ENCODE results near the gene AFF3. TPM values are rescaled to one million over a fixed set of nuclear protein-coding genes. Genes with fewer than 3 reads are reported as not detected.

Gene AFF3
- total RNA-seq, 1 experiment from 2014 or later: 0.05 TPM

DNA sequence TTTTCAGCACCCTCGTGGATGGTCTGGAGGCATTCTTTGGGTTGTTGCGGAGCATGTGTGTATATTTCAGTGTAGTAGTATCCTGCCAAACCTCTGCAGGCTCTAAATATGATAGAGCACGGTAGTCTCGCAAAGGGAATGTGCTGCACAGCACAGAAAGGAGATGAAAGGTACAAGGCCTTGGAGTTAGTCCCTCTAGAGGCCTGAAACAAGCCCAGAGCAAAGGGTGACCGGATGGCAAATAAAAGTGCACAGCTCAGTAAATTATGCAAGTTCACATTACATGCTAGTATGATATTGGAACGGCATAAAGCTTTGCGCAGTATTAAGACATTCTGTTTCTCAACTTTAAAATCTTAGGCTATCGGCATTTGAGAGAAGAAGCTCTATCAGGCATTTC is 358.1 kb downstream of the AFF3 start:
- no peak overlapping the region for H3K4me3 Mint-ChIP-seq (ENCODE audit: unreplicated experiment)
- ChIA-PET CTCF (no interaction called here), POLR2A (no interaction called here)
- no peak overlapping the region for H3K27ac Mint-ChIP-seq (ENCODE audit: unreplicated experiment)
- H3K9me3 Mint-ChIP-seq (ENCODE audit: unreplicated experiment): peaks cover 15% of the 10 kb centered on the region
- intact Hi-C loops (cut with micrococcal nuclease; ENCODE audit: unreplicated experiment): no loop called here
- H3K36me3 ChIP-seq (ENCODE audit: control insufficient read depth, insufficient read depth, low read length): no peaks in the 10 kb centered on the region
- H3K9me3 ChIP-seq: no peaks in the 10 kb centered on the region
- no peaks in the 10 kb centered on the region for H3K36me3 Mint-ChIP-seq (ENCODE audit: insufficient read depth, unreplicated experiment)
- H3K4me3 ChIP-seq (ENCODE audit: low read depth, low read length): no peak overlapping the region
- no peaks in the 10 kb centered on the region for H3K4me1 ChIP-seq
- H3K27me3 Mint-ChIP-seq (ENCODE audit: insufficient read depth, unreplicated experiment): no peaks in the 10 kb centered on the region
- BruUV-seq (replicated peaks): no TSS peak
- DNase-seq: no peak
- no peaks in the 10 kb centered on the region; the same call in 1 of the 2 replicates for H3K27me3 ChIP-seq (replicated peaks; ENCODE audit: control insufficient read depth, insufficient read depth, low read length)
- H3K4me1 Mint-ChIP-seq (ENCODE audit: low read depth, unreplicated experiment): peaks cover 5% of the 10 kb centered on the region
- TF ChIP-seq, protein P1, sequence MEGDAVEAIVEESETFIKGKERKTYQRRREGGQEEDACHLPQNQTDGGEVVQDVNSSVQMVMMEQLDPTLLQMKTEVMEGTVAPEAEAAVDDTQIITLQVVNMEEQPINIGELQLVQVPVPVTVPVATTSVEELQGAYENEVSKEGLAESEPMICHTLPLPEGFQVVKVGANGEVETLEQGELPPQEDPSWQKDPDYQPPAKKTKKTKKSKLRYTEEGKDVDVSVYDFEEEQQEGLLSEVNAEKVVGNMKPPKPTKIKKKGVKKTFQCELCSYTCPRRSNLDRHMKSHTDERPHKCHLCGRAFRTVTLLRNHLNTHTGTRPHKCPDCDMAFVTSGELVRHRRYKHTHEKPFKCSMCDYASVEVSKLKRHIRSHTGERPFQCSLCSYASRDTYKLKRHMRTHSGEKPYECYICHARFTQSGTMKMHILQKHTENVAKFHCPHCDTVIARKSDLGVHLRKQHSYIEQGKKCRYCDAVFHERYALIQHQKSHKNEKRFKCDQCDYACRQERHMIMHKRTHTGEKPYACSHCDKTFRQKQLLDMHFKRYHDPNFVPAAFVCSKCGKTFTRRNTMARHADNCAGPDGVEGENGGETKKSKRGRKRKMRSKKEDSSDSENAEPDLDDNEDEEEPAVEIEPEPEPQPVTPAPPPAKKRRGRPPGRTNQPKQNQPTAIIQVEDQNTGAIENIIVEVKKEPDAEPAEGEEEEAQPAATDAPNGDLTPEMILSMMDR (IDR thresholded peaks at IDR 0.05; ENCODE audit: insufficient read depth in 1 of 2, low read depth in 1 of 2, low read length in 1 of 2, severe bottlenecking in 1 of 2, unreplicated experiment in 1 of 2): no peak

GRCh38 chr2:99780276-99780675 is 362.1 kb downstream of the AFF3 start:
- Mint-ChIP-seq H3K27me3 (ENCODE audit: insufficient read depth, unreplicated experiment) (peaks cover 5% of the 10 kb centered on the region), H3K36me3 (ENCODE audit: insufficient read depth, unreplicated experiment) (no peaks in the 10 kb centered on the region), H3K27ac (ENCODE audit: unreplicated experiment) (no peak overlapping the region), H3K9me3 (ENCODE audit: unreplicated experiment) (peaks cover 30% of the 10 kb centered on the region), H3K4me3 (ENCODE audit: unreplicated experiment) (no peak overlapping the region), H3K4me1 (ENCODE audit: low read depth, unreplicated experiment) (peaks cover 5% of the 10 kb centered on the region)
- DNase-seq: no peak
- TF ChIP-seq, protein P1 (IDR thresholded peaks at IDR 0.05; ENCODE audit: insufficient read depth in 1 of 2, low read depth in 1 of 2, low read length in 1 of 2, severe bottlenecking in 1 of 2, unreplicated experiment in 1 of 2): no peak
- POLR2A ChIA-PET: no interaction called here
- H3K9me3 ChIP-seq: no peaks in the 10 kb centered on the region; the same call in 1 of the 2 replicates
- CTCF ChIA-PET: no interaction called here
- BruUV-seq (replicated peaks): no TSS peak
- H3K27me3 ChIP-seq (replicated peaks; ENCODE audit: control insufficient read depth, insufficient read depth, low read length): no peaks in the 10 kb centered on the region; the same call in 1 of the 2 replicates
- no peaks in the 10 kb centered on the region for H3K4me1 ChIP-seq
- H3K4me3 ChIP-seq (ENCODE audit: low read depth, low read length): no peak overlapping the region
- intact Hi-C loops (cut with micrococcal nuclease; ENCODE audit: unreplicated experiment): no loop called here
- H3K36me3 ChIP-seq (ENCODE audit: control insufficient read depth, insufficient read depth, low read length): no peaks in the 10 kb centered on the region

DNA sequence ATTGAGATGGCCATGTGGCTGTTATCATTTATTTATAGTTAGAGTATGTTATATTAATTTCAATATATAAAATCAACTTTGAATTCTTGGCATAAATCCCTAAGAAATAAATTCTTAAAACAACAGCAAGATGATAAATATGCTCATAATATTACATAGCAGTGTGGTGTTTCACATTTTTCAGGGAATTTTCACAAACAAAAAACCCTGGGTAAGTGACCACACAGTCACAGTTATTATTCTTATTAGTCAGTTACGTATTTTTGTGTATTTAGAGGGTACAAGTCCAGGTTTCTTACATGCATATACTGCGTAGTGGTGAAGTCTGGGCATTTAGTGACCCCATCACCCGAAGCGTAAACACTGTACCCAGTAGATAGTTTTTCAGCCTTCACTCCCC is 363.1 kb downstream of the AFF3 start:
- DNase-seq: no peak
- TF ChIP-seq, protein P1 (IDR thresholded peaks at IDR 0.05; ENCODE audit: insufficient read depth in 1 of 2, low read depth in 1 of 2, low read length in 1 of 2, severe bottlenecking in 1 of 2, unreplicated experiment in 1 of 2): no peak
- Histone ChIP-seq H3K36me3 (ENCODE audit: control insufficient read depth, insufficient read depth, low read length) (no peaks in the 10 kb centered on the region), H3K4me3 (ENCODE audit: low read depth, low read length) (no peak overlapping the region), H3K9me3 (no peaks in the 10 kb centered on the region; the same call in 1 of the 2 replicates), H3K4me1 (no peaks in the 10 kb centered on the region), H3K27me3 (replicated peaks; ENCODE audit: control insufficient read depth, insufficient read depth, low read length) (no peaks in the 10 kb centered on the region; the same call in 1 of the 2 replicates)
- no peak overlapping the region for H3K27ac Mint-ChIP-seq (ENCODE audit: unreplicated experiment)
- no peak overlapping the region for H3K4me3 Mint-ChIP-seq (ENCODE audit: unreplicated experiment)
- no TSS peak for BruUV-seq (replicated peaks)
- ChIA-PET POLR2A (no interaction called here), CTCF (no interaction called here)
- peaks cover 5% of the 10 kb centered on the region for H3K27me3 Mint-ChIP-seq (ENCODE audit: insufficient read depth, unreplicated experiment)
- H3K36me3 Mint-ChIP-seq (ENCODE audit: insufficient read depth, unreplicated experiment): no peaks in the 10 kb centered on the region
- intact Hi-C loops (cut with micrococcal nuclease; ENCODE audit: unreplicated experiment): no loop called here
- peaks cover 30% of the 10 kb centered on the region for H3K9me3 Mint-ChIP-seq (ENCODE audit: unreplicated experiment)
- H3K4me1 Mint-ChIP-seq (ENCODE audit: low read depth, unreplicated experiment): peaks cover 5% of the 10 kb centered on the region
